ENCODE measurements around the gene CYTH1.
"Not testable (repeated sequence)": the region's sequence is repeated elsewhere in the genome, so short reads cannot be mapped to it uniquely, and the experiment has no call there.

GRCh38 chr17:78671726-78672001 lies 110.4 kb downstream of the CYTH1 start:
- TF ChIP-seq RAD21 (IDR thresholded peaks at IDR 0.05; ENCODE audit: low read length); GABPA (IDR thresholded peaks at IDR 0.05; ENCODE audit: low read depth); CTCF (IDR thresholded peaks at IDR 0.05); RFX5 (IDR thresholded peaks at IDR 0.05; ENCODE audit: low read length); POLR2AphosphoS5 (IDR thresholded peaks at IDR 0.05; ENCODE audit: low read depth, low read length); GATA2 (CRISPR knock-in tag; IDR thresholded peaks at IDR 0.05); EP300 (IDR thresholded peaks at IDR 0.05; ENCODE audit: borderline replicate concordance in 1 of 2, low read depth in 1 of 2, low read length in 1 of 2); SIN3A (IDR thresholded peaks at IDR 0.05; ENCODE audit: borderline replicate concordance, low read depth, low read length); REST (IDR thresholded peaks at IDR 0.05; ENCODE audit: low read depth, low read length); MXI1 (IDR thresholded peaks at IDR 0.05; ENCODE audit: low read depth, low read length); TAF1 (IDR thresholded peaks at IDR 0.05; ENCODE audit: borderline replicate concordance, low read depth, low read length); MAX (IDR thresholded peaks at IDR 0.05; ENCODE audit: low read depth): not testable (repeated sequence)
